ENCODE data around the gene MAST2.

Gene MAST2

GRCh38 chr1:45803299-45803780 lies at the start of gene MAST2:
TSS of gene MAST2 (plus strand) at chr1:45803612. CDS start at chr1:45803896, 284 bp downstream.
- TF ChIP-seq MYC (IDR thresholded peaks at IDR 0.05; ENCODE audit: low read depth, low read length) (no peak), POLR2A (IDR thresholded peaks at IDR 0.05; ENCODE audit: extremely low read depth, insufficient read length) (peak; percentile 73), MAX (IDR thresholded peaks at IDR 0.05; ENCODE audit: low read depth, low read length) (no peak), CTCF (IDR thresholded peaks at IDR 0.05; ENCODE audit: low read depth, low read length) (no peak)
- peak within 1 kb of the TSS; percentile 88 for H3K4me3 ChIP-seq (ENCODE audit: low read depth, low read length)
- DNase-seq (ENCODE audit: low read depth) = peak; percentile 90

GRCh38 chr1:45755697-45756096 lies 47.7 kb upstream of the MAST2 start:
- DNase-seq (ENCODE audit: low read depth) = no peak
- TF ChIP-seq MAX (IDR thresholded peaks at IDR 0.05; ENCODE audit: low read depth, low read length) (no peak), POLR2A (IDR thresholded peaks at IDR 0.05; ENCODE audit: extremely low read depth, insufficient read length) (no peak), CTCF (IDR thresholded peaks at IDR 0.05; ENCODE audit: low read depth, low read length) (no peak), MYC (IDR thresholded peaks at IDR 0.05; ENCODE audit: low read depth, low read length) (no peak)
- no peak overlapping the region for H3K4me3 ChIP-seq (ENCODE audit: low read depth, low read length)

- DNase-seq (ENCODE audit: low read depth) = no peak
- TF ChIP-seq POLR2A (IDR thresholded peaks at IDR 0.05; ENCODE audit: extremely low read depth, insufficient read length) (no peak), MYC (IDR thresholded peaks at IDR 0.05; ENCODE audit: low read depth, low read length) (no peak), MAX (IDR thresholded peaks at IDR 0.05; ENCODE audit: low read depth, low read length) (no peak), CTCF (IDR thresholded peaks at IDR 0.05; ENCODE audit: low read depth, low read length) (no peak)
These were observed 41.1 kb upstream of the MAST2 start for GRCh38 chr1:45762291-45762690.

GRCh38 chr1:45765999-45766792 lies 37.2 kb upstream of the MAST2 start:
- no peak overlapping the region for H3K4me3 ChIP-seq (ENCODE audit: low read depth, low read length)
- TF ChIP-seq MYC (IDR thresholded peaks at IDR 0.05; ENCODE audit: low read depth, low read length) (no peak), POLR2A (IDR thresholded peaks at IDR 0.05; ENCODE audit: extremely low read depth, insufficient read length) (no peak), CTCF (IDR thresholded peaks at IDR 0.05; ENCODE audit: low read depth, low read length) (no peak), MAX (IDR thresholded peaks at IDR 0.05; ENCODE audit: low read depth, low read length) (no peak)
- DNase-seq (ENCODE audit: low read depth) = peak; percentile 45

More at GRCh38 chr1:45762291-45762690, 41.1 kb upstream of the MAST2 start:
- no peak overlapping the region for H3K4me3 ChIP-seq (ENCODE audit: low read depth, low read length)

- no peak for TF ChIP-seq MAX (IDR thresholded peaks at IDR 0.05; ENCODE audit: low read depth, low read length)
- no peak for DNase-seq (ENCODE audit: low read depth)
- H3K4me3 ChIP-seq (ENCODE audit: low read depth, low read length) = no peak overlapping the region
These were observed 36.4 kb upstream of the MAST2 start for GRCh38 chr1:45767035-45767434.

- no peak overlapping the region for H3K4me3 ChIP-seq (ENCODE audit: low read depth, low read length)
- TF ChIP-seq MYC (IDR thresholded peaks at IDR 0.05; ENCODE audit: low read depth, low read length) = no peak
- TF ChIP-seq MAX (IDR thresholded peaks at IDR 0.05; ENCODE audit: low read depth, low read length) = peak; percentile 55; the same call in 1 of the 2 replicates
- peak; percentile 16 for DNase-seq (ENCODE audit: low read depth)
These were observed 34.0 kb upstream of the MAST2 start for GRCh38 chr1:45769261-45769932.
